Measurements from ENCODE around the gene UGT3A1. TPM values are rescaled to one million over a fixed set of nuclear protein-coding genes. Genes with fewer than 3 reads are reported as not detected.

Gene UGT3A1
- total RNA-seq, 1 experiment from 2014 or later = not detected

- DNase-seq (ENCODE audit: low read depth, low spot score) = no peak
- Histone ChIP-seq H3K4me2 (ENCODE audit: low read length) (no peak overlapping the region), H3K4me3 (replicated peaks in 1 of 2; ENCODE audit: low read depth in 1 of 2, low read length in 2 of 2) (no peak overlapping the region), H2AFZ (ENCODE audit: low read depth, low read length, poor library complexity, severe bottlenecking) (no peak overlapping the region), H3K79me2 (ENCODE audit: insufficient read depth, low read length) (no peaks in the 10 kb centered on the region), H4K20me1 (ENCODE audit: insufficient read depth) (no peaks in the 10 kb centered on the region), H3K27ac (ENCODE audit: low read depth, low read length) (no peak overlapping the region), H3K9me2 (ENCODE audit: insufficient read depth) (no peaks in the 10 kb centered on the region), H3K36me3 (ENCODE audit: control insufficient read depth in 1 of 2, insufficient read depth in 2 of 2, low read length in 2 of 2) (no peaks in the 10 kb centered on the region), H3K9ac (ENCODE audit: low read length) (no peak overlapping the region), H3K27me3 (ENCODE audit: insufficient read depth, low read length) (peaks cover 4% of the 10 kb centered on the region; the same call in 1 of the 2 replicates), H3K4me1 (ENCODE audit: control insufficient read depth in 1 of 2, insufficient read depth in 2 of 2, low read length in 2 of 2) (no peaks in the 10 kb centered on the region), H3K9me3 (ENCODE audit: control insufficient read depth in 1 of 2, insufficient read depth in 1 of 2, low read depth in 1 of 2, low read length in 2 of 2) (no peaks in the 10 kb centered on the region)
- RAD21 ChIA-PET (ENCODE audit: low non-redundant PET in 1 of 2, low total read pairs in 2 of 2, uncharacterized antibody in 2 of 2, unreplicated experiment in 2 of 2) = no interaction called here
- no TSS peak for BruUV-seq (replicated peaks)
- intact Hi-C loops (cut with micrococcal nuclease) = no loop called here
- POLR2A ChIA-PET = no interaction called here
- CTCF ChIA-PET = no interaction called here
- TF ChIP-seq POLR2AphosphoS5 (IDR thresholded peaks at IDR 0.05; ENCODE audit: low read depth, low read length) (no peak), EZH2phosphoT487 (IDR thresholded peaks at IDR 0.05; ENCODE audit: borderline replicate concordance) (no peak), ATF3 (IDR thresholded peaks at IDR 0.05) (no peak), FOSL1 (IDR thresholded peaks at IDR 0.05; ENCODE audit: low read depth) (no peak), MAX (IDR thresholded peaks at IDR 0.05) (no peak), CEBPB (IDR thresholded peaks at IDR 0.05; ENCODE audit: low read depth) (no peak), SRF (IDR thresholded peaks at IDR 0.05; ENCODE audit: low read depth) (no peak), ZNF274 (IDR thresholded peaks at IDR 0.05; ENCODE audit: low read depth, low read length) (no peak), SIN3A (IDR thresholded peaks at IDR 0.05; ENCODE audit: low read depth) (no peak)
- TF ChIP-seq, protein P1, sequence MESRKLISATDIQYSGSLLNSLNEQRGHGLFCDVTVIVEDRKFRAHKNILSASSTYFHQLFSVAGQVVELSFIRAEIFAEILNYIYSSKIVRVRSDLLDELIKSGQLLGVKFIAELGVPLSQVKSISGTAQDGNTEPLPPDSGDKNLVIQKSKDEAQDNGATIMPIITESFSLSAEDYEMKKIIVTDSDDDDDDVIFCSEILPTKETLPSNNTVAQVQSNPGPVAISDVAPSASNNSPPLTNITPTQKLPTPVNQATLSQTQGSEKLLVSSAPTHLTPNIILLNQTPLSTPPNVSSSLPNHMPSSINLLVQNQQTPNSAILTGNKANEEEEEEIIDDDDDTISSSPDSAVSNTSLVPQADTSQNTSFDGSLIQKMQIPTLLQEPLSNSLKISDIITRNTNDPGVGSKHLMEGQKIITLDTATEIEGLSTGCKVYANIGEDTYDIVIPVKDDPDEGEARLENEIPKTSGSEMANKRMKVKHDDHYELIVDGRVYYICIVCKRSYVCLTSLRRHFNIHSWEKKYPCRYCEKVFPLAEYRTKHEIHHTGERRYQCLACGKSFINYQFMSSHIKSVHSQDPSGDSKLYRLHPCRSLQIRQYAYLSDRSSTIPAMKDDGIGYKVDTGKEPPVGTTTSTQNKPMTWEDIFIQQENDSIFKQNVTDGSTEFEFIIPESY (IDR thresholded peaks at IDR 0.05; ENCODE audit: extremely low read depth, insufficient replicate concordance, low read length) = no peak
- no peak for ATAC-seq
These were observed 83.0 kb downstream of the UGT3A1 start for GRCh38 chr5:35908228-35908627.
